GM12878 (cell line): ENCODE measurements around the gene THAP7.

ENCODE experiments used
- CHD2 ChIP-seq: IDR thresholded peaks from 2 replicates; pipeline ENCODE4 v1.6.1; 2011; ENCODE audit warnings: low read depth, low read length, improper control_type of control experiment, borderline replicate concordance
- ETV6 ChIP-seq, 2 experiments: fragments of 450-650 bp in 1 of 2; IDR thresholded peaks in 1 of 2; conservative IDR thresholded peaks in 1 of 2; 2 replicates each; pipeline ENCODE4 v1.6.1; 2014; ENCODE audit warnings: antibody characterized with exemption in 1 of 2, borderline replicate concordance in 1 of 2, low read depth in 1 of 2, mild to moderate bottlenecking in 1 of 2, moderate library complexity in 1 of 2
- HDAC6 ChIP-seq: fragments of 200-600 bp; sonication (generic); IDR thresholded peaks from one replicate; pipeline ENCODE4 v1.8.0; 2017; ENCODE audit warnings: antibody characterized with exemption; ENCODE audit not compliant: unreplicated experiment
- ZBTB40 ChIP-seq: fragments of 450-650 bp; IDR thresholded peaks from 2 replicates; pipeline ENCODE4 v1.6.1; 2016; ENCODE audit warnings: mild to moderate bottlenecking, moderate library complexity, borderline replicate concordance
- TF ChIP-seq, protein P1 (sequence below): fragments of 150-350 bp; IDR thresholded peaks from 2 replicates; pipeline ENCODE4 v1.6.1; 2016; ENCODE audit warnings: low read depth, low read length

GRCh38 chr22:21032037-21032867 lies 30.3 kb upstream of the THAP7 start, which contains the start of gene SLC7A4:
- TF ChIP-seq, protein P1, sequence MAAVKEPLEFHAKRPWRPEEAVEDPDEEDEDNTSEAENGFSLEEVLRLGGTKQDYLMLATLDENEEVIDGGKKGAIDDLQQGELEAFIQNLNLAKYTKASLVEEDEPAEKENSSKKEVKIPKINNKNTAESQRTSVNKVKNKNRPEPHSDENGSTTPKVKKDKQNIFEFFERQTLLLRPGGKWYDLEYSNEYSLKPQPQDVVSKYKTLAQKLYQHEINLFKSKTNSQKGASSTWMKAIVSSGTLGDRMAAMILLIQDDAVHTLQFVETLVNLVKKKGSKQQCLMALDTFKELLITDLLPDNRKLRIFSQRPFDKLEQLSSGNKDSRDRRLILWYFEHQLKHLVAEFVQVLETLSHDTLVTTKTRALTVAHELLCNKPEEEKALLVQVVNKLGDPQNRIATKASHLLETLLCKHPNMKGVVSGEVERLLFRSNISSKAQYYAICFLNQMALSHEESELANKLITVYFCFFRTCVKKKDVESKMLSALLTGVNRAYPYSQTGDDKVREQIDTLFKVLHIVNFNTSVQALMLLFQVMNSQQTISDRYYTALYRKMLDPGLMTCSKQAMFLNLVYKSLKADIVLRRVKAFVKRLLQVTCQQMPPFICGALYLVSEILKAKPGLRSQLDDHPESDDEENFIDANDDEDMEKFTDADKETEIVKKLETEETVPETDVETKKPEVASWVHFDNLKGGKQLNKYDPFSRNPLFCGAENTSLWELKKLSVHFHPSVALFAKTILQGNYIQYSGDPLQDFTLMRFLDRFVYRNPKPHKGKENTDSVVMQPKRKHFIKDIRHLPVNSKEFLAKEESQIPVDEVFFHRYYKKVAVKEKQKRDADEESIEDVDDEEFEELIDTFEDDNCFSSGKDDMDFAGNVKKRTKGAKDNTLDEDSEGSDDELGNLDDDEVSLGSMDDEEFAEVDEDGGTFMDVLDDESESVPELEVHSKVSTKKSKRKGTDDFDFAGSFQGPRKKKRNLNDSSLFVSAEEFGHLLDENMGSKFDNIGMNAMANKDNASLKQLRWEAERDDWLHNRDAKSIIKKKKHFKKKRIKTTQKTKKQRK = no peak
- TF ChIP-seq CHD2 (no peak), HDAC6 (no peak), ZBTB40 (no peak), ETV6 (conservative IDR thresholded peaks at IDR 0.05 in 1 of 2, IDR thresholded peaks at IDR 0.05 in 1 of 2; ENCODE audit: borderline replicate concordance in 1 of 2, low read depth in 1 of 2) (no peak)
